DOHH2 (cell line): Measurements from ENCODE around the gene FGF11.
"Not testable (repeated sequence)": the region's sequence is repeated elsewhere in the genome, so short reads cannot be mapped to it uniquely, and the experiment has no call there.

Experiments used
- H3F3A ChIP-seq: fragments of 200-600 bp; sonication (generic), shearing (Covaris generic); 2 replicates; pipeline ENCODE4 v1.6.0; 2016; ENCODE audit warnings: antibody characterized with exemption, mild to moderate bottlenecking; ENCODE audit not compliant: control insufficient read depth, insufficient read depth
- H3K27ac ChIP-seq: fragments of 200-600 bp; sonication (generic); 2 replicates; pipeline ENCODE4 v1.5.1; 2014; ENCODE audit warnings: low read depth, mild to moderate bottlenecking, low read length, moderate library complexity
- H3K27me3 ChIP-seq: fragments of 200-600 bp; sonication (generic); 2 replicates; pipeline ENCODE4 v1.6.1; 2014; ENCODE audit warnings: mild to moderate bottlenecking, low read length, mixed read lengths; ENCODE audit not compliant: control insufficient read depth
- H3K36me3 ChIP-seq: fragments of 200-600 bp; sonication (generic); 2 replicates; pipeline ENCODE4 v1.6.1; 2014; ENCODE audit warnings: mild to moderate bottlenecking, low read length, moderate library complexity, mixed read lengths; ENCODE audit not compliant: control insufficient read depth
- H3K4me1 ChIP-seq: fragments of 200-600 bp; sonication (generic); 2 replicates; pipeline ENCODE4 v1.6.1; 2014; ENCODE audit warnings: mild to moderate bottlenecking, low read length, mixed read lengths; ENCODE audit not compliant: control insufficient read depth
- H3K4me2 ChIP-seq: fragments of 200-600 bp; sonication (generic); 2 replicates; pipeline ENCODE4 v1.6.0; 2014; ENCODE audit warnings: mild to moderate bottlenecking, low read length, moderate library complexity
- H3K4me3 ChIP-seq: fragments of 200-600 bp; sonication (generic); 2 replicates; pipeline ENCODE4 v1.5.1; 2014; ENCODE audit warnings: mild to moderate bottlenecking, low read length, mixed read lengths
- H3K79me2 ChIP-seq: fragments of 200-600 bp; sonication (generic); 2 replicates; pipeline ENCODE4 v1.6.1; 2014; ENCODE audit warnings: mild to moderate bottlenecking, low read length, mixed read lengths; ENCODE audit not compliant: control insufficient read depth
- H3K9me2 ChIP-seq: fragments of 200-600 bp; sonication (generic); replicated peaks from 2 replicates; pipeline ENCODE4 v1.6.1; 2014; ENCODE audit warnings: mild to moderate bottlenecking, low read length, mixed read lengths; ENCODE audit not compliant: control insufficient read depth
- H3K9me3 ChIP-seq: fragments of 200-600 bp; sonication (generic); 2 replicates; pipeline ENCODE4 v1.6.1; 2014; ENCODE audit warnings: antibody characterized with exemption, low read length, mixed read lengths; ENCODE audit not compliant: control insufficient read depth, insufficient read depth
- H4K20me1 ChIP-seq: fragments of 200-600 bp; sonication (generic); 2 replicates; pipeline ENCODE4 v1.6.0; 2014; ENCODE audit warnings: low read depth, mild to moderate bottlenecking, antibody characterized with exemption, low read length, moderate library complexity; ENCODE audit not compliant: control insufficient read depth, insufficient read depth
- CTCF ChIP-seq: fragments of 200-600 bp; sonication (generic); IDR thresholded peaks from one replicate; pipeline ENCODE4 v1.5.1; 2014; ENCODE audit warnings: antibody characterized with exemption, mild to moderate bottlenecking, low read depth, low read length; ENCODE audit not compliant: poor library complexity, severe bottlenecking
- EZH2phosphoT487 ChIP-seq: fragments of 200-600 bp; sonication (generic); IDR thresholded peaks from 2 replicates; pipeline ENCODE4 v1.6.1; 2017; ENCODE audit warnings: borderline replicate concordance, mild to moderate bottlenecking, antibody characterized with exemption, low read length, moderate library complexity, mixed read lengths

The FGF11 gene

GRCh38 chr17:7479213-7480088 is 40.1 kb downstream of the FGF11 start, which contains the start of gene ZBTB4:
Gene ZBTB4 (minus strand): TSS chr17:7479631. CDS start chr17:7466801, 12,830 bp downstream.
- no peaks in the 10 kb centered on the region for H3K27me3 ChIP-seq
- no peaks in the 10 kb centered on the region for H4K20me1 ChIP-seq
- H3K9me2 ChIP-seq: no peaks in the 10 kb centered on the region
- H3K79me2 ChIP-seq: peaks cover 41% of the 10 kb centered on the region
- H3K27ac ChIP-seq: no peak within 1 kb of the TSS
- no peaks in the 10 kb centered on the region for H3K36me3 ChIP-seq
- TF ChIP-seq CTCF: no peak
- H3K4me1 ChIP-seq: peaks cover 35% of the 10 kb centered on the region
- no peaks in the 10 kb centered on the region for H3K9me3 ChIP-seq
- H3F3A ChIP-seq: peaks cover 3% of the 10 kb centered on the region; the same call in 1 of the 2 replicates
- peak within 1 kb of the TSS; percentile 83 for H3K4me3 ChIP-seq
- peak within 1 kb of the TSS; percentile 92 for H3K4me2 ChIP-seq

GRCh38 chr17:7480089-7480384 is 40.7 kb downstream of the FGF11 start:
- no peaks in the 10 kb centered on the region for H3K9me2 ChIP-seq
- no peaks in the 10 kb centered on the region for H4K20me1 ChIP-seq
- H3K4me1 ChIP-seq: peaks cover 35% of the 10 kb centered on the region
- no peak overlapping the region for H3K27ac ChIP-seq
- H3K27me3 ChIP-seq: no peaks in the 10 kb centered on the region
- H3K4me2 ChIP-seq: peak overlapping the region; percentile 92
- H3F3A ChIP-seq: peaks cover 3% of the 10 kb centered on the region; the same call in 1 of the 2 replicates
- peak overlapping the region; percentile 83 for H3K4me3 ChIP-seq
- TF ChIP-seq CTCF (no peak), EZH2phosphoT487 (no peak)
- H3K79me2 ChIP-seq: peaks cover 46% of the 10 kb centered on the region
- peaks cover 3% of the 10 kb centered on the region; the same call in 1 of the 2 replicates for H3K36me3 ChIP-seq
- no peaks in the 10 kb centered on the region for H3K9me3 ChIP-seq

GRCh38 chr17:7481275-7481674 is 42.0 kb downstream of the FGF11 start, which contains the start of gene SLC35G6:
Gene SLC35G6 (plus strand): TSS chr17:7481446. CDS start chr17:7481517, 71 bp downstream.
- not testable (repeated sequence) for H3K27ac ChIP-seq

GRCh38 chr17:7481842-7482741 is 42.8 kb downstream of the FGF11 start:
- H3K36me3 ChIP-seq: peaks cover 16% of the 10 kb centered on the region
- H3K4me3 ChIP-seq, H3F3A ChIP-seq, H3K27me3 ChIP-seq, H3K27ac ChIP-seq, H3K4me2 ChIP-seq, H3K9me3 ChIP-seq, H3K9me2 ChIP-seq: not testable (repeated sequence)
- H3K4me1 ChIP-seq: peaks cover 49% of the 10 kb centered on the region
- peaks cover 11% of the 10 kb centered on the region for H4K20me1 ChIP-seq
- H3K79me2 ChIP-seq: peaks cover 51% of the 10 kb centered on the region

More at GRCh38 chr17:7481275-7481674, 42.0 kb downstream of the FGF11 start, which contains the start of gene SLC35G6:
- not testable (repeated sequence) for H3K9me2 ChIP-seq, H3K9me3 ChIP-seq, H3K27me3 ChIP-seq, H3F3A ChIP-seq, H4K20me1 ChIP-seq
- Histone ChIP-seq H3K36me3 (peaks cover 12% of the 10 kb centered on the region), H3K4me1 (peaks cover 42% of the 10 kb centered on the region), H3K79me2 (peaks cover 51% of the 10 kb centered on the region), H3K4me3 (peak within 1 kb of the TSS; percentile 83; the same call in 1 of the 2 replicates), H3K4me2 (peak within 1 kb of the TSS; percentile 92)

GRCh38 chr17:7482742-7483088 is 43.4 kb downstream of the FGF11 start:
- not testable (repeated sequence) for H3K9me3 ChIP-seq, H3K27me3 ChIP-seq, H3K9me2 ChIP-seq, H3F3A ChIP-seq
- peaks cover 51% of the 10 kb centered on the region for H3K79me2 ChIP-seq
- H3K4me1 ChIP-seq: peaks cover 55% of the 10 kb centered on the region
- H4K20me1 ChIP-seq: peaks cover 15% of the 10 kb centered on the region
- H3K4me3 ChIP-seq: peak overlapping the region; percentile 84
- H3K27ac ChIP-seq: peak overlapping the region; percentile 84
- H3K4me2 ChIP-seq: peak overlapping the region; percentile 82
- H3K36me3 ChIP-seq: peaks cover 23% of the 10 kb centered on the region
